ENCODE measurements around the gene XPNPEP1.

The XPNPEP1 gene

DNA sequence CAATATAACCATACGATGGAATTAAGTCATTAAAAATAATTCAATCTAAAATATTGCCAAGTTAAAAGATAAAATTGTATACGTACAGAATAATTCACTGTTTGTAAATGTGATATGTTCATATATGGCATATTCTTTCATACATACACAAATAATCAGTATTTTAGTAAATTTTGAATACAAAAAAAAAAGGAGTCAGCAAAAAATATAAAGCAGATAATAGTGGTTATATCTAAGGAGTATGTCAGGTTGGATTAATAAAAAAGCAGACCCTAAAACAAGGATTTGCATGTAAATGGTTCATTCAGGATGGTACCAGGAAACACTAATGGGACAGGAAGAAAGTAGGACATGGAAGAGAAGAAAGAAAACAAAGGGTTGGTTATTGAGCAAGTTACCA lies 59.5 kb downstream of the XPNPEP1 start:
- no peak overlapping the region for H3K4me3 Mint-ChIP-seq
- H3K36me3 Mint-ChIP-seq: peaks cover 55% of the 10 kb centered on the region
- no peak for DNase-seq (ENCODE audit: low spot score in 2 of 2)
- peaks cover 12% of the 10 kb centered on the region for H3K9me3 Mint-ChIP-seq
- no peaks in the 10 kb centered on the region for H3K27me3 Mint-ChIP-seq
- peaks cover 9% of the 10 kb centered on the region for H3K4me1 Mint-ChIP-seq
- no peak for ATAC-seq (ENCODE audit: low read depth)
- H3K27ac Mint-ChIP-seq: no peak overlapping the region

DNA sequence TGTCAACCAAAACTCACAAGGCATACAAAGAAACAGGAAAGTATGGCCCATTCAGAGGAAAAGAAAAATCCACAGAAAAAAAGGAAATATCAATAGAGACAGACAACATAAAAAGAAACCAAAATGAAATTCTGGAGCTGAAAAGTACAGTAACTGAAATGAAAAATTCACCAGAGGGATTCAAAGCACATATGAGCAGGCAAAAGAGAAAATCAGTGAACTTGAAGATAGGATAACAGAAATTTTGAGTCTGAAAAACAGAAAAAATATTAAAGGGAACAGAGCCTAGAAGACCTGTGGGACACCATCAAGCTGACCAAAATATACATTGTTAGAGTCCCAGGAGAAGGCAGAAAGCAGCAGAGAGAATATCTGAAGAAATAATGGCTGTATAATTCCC lies 60.6 kb downstream of the XPNPEP1 start:
- Mint-ChIP-seq H3K27ac (no peak overlapping the region), H3K36me3 (peaks cover 45% of the 10 kb centered on the region), H3K4me1 (peaks cover 9% of the 10 kb centered on the region), H3K27me3 (no peaks in the 10 kb centered on the region), H3K9me3 (peaks cover 12% of the 10 kb centered on the region), H3K4me3 (no peak overlapping the region)
- no peak for ATAC-seq (ENCODE audit: low read depth)
- no peak for DNase-seq (ENCODE audit: low spot score in 2 of 2)

DNA sequence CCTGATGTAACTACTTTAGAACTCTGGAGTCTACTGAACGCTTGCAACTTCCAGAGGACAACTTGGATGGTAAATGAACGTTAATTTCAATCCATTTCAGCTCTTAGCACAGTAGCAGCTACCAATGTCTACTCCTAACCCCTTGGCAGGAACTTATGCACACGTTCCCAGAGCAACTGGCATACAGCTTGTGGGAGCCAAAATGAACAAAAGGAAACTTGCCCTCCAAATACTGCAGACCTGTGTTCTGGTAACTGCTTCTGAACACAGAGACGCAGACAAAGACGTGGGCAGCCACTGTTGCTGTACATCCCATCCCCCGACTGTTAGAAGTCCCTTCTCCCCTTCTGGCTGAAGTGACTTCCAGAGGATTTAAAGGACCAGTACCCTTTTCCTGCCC lies 61.3 kb downstream of the XPNPEP1 start:
- ATAC-seq (ENCODE audit: low read depth) (no peak), DNase-seq (ENCODE audit: low spot score in 2 of 2) (no peak)
- no peak overlapping the region for H3K4me3 Mint-ChIP-seq
- H3K36me3 Mint-ChIP-seq: peaks cover 43% of the 10 kb centered on the region
- H3K4me1 Mint-ChIP-seq: peaks cover 9% of the 10 kb centered on the region
- H3K9me3 Mint-ChIP-seq: peaks cover 12% of the 10 kb centered on the region
- no peaks in the 10 kb centered on the region for H3K27me3 Mint-ChIP-seq
- no peak overlapping the region for H3K27ac Mint-ChIP-seq

DNA sequence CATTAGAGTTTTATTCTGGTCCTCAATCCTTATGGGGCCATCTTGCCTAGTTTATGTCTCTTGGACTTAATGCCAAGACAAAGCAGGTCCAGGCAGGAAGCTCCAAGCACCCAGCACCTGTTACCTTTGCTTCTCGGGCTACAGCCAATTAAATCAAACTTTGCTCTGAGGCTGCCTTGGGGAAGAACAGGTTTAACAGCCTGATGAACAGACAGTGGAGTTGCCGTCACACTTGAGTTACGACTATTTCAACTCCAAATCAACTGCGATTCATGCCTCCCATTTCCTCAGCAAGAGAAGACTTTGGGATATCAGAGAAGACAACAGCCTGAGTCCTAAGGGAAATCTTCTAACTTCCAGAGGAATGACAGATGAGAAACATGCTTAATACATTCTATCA lies 62.2 kb downstream of the XPNPEP1 start:
- H3K4me3 Mint-ChIP-seq: no peak overlapping the region
- no peak overlapping the region for H3K27ac Mint-ChIP-seq
- peaks cover 12% of the 10 kb centered on the region for H3K9me3 Mint-ChIP-seq
- H3K36me3 Mint-ChIP-seq: peaks cover 35% of the 10 kb centered on the region
- peaks cover 9% of the 10 kb centered on the region for H3K4me1 Mint-ChIP-seq
- no peaks in the 10 kb centered on the region for H3K27me3 Mint-ChIP-seq
- DNase-seq (ENCODE audit: low spot score in 2 of 2): no peak
- no peak for ATAC-seq (ENCODE audit: low read depth)

DNA sequence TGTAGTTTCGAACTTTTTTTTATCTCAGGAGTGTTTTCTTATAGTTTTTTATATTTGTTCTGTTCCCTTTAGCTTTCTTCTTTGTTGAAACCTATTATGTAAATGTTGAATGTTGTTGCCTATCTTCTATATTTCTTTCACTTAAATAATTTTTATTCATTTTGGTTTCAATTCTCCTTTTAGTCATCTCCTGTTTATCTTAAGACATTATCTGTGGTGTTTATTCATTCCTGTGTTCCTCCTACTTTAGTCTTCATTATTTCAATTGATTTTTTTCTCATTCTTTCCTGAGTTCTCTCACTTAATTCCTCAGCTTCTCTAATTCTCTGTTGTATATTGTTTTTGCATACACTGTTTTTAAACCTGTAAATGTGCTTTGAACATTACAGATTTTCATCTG lies 64.1 kb downstream of the XPNPEP1 start:
- Mint-ChIP-seq H3K4me1 (peaks cover 9% of the 10 kb centered on the region), H3K27ac (no peak overlapping the region), H3K4me3 (no peak overlapping the region), H3K27me3 (no peaks in the 10 kb centered on the region), H3K9me3 (peaks cover 10% of the 10 kb centered on the region), H3K36me3 (peaks cover 17% of the 10 kb centered on the region)
- ATAC-seq (ENCODE audit: low read depth) (no peak), DNase-seq (ENCODE audit: low spot score in 2 of 2) (no peak)

DNA sequence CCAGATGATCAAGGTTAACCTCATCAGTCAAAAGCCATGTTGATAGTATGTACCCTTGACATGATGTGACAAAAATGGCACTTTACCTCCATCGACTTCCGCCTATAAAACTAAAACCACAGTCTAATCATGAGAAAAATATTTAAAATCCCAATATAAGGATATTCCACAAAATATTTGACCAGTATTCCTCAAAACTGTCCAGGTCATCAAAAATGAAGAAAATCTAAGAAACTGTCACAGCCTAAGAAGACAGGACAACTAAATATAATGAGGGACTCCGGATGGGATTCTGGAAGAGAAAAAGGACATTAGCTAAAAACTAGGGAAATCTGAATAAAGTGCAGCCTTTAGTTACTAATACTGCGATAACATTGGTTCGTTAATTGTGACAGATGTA lies 67.6 kb downstream of the XPNPEP1 start:
- no peak for DNase-seq (ENCODE audit: low spot score in 2 of 2)
- Mint-ChIP-seq H3K36me3 (peaks cover 3% of the 10 kb centered on the region), H3K27ac (no peak overlapping the region), H3K4me1 (peaks cover 14% of the 10 kb centered on the region), H3K4me3 (no peak overlapping the region), H3K27me3 (peaks cover 2% of the 10 kb centered on the region), H3K9me3 (no peaks in the 10 kb centered on the region)
- no peak for ATAC-seq (ENCODE audit: low read depth)

DNA sequence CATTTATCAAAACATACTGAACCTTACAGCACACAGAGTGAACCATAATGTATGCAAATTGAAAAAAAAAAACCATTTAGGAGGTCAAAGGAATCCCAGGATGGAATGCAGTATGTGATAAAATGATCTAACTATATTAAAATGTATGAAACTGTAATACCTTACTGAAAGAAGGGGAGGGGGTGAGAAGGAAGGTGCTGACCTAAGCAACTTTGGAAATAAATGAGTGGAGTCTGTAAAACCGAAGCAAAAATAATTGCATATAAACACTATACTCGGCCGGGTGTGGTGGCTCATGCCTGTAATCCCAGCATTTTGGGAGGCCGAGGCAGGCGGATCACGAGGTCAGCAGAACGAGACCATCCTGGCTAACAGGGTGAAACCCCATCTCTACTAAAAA lies 69.4 kb downstream of the XPNPEP1 start:
- Mint-ChIP-seq H3K9me3 (no peaks in the 10 kb centered on the region), H3K27me3 (peaks cover 4% of the 10 kb centered on the region), H3K27ac (no peak overlapping the region), H3K4me1 (peaks cover 5% of the 10 kb centered on the region), H3K4me3 (no peak overlapping the region), H3K36me3 (no peaks in the 10 kb centered on the region)
- ATAC-seq (ENCODE audit: low read depth) (no peak), DNase-seq (ENCODE audit: low spot score in 2 of 2) (no peak)

DNA sequence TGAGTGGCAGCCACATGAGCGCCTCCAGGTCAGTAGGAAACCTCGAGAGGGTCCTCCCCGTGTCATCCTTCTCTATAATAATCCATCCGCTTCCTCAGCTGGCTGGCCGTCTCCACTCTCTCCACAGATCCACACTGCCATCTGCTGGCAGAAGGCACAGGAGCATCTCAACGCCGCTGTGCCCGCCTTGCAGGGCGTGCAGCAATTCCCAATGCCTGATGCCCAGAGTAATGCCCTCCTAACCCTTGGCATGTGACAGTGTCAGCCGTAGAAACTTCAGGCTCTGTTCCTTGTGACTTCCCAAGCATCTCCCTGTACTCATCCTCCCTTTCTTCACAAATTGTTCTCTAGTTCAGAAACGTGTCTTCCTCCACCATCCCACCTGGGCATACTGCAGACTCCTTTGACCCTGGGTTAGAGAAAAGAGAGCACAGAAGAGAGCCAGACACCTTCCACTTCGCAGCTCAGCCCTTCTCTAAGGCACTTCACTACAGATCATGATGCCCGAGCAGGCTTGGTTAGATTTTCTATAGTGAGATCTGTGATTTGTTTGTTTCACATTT lies 70.8 kb downstream of the XPNPEP1 start:
- Mint-ChIP-seq H3K27ac (no peak overlapping the region), H3K4me1 (peaks cover 5% of the 10 kb centered on the region), H3K4me3 (no peak overlapping the region), H3K27me3 (peaks cover 6% of the 10 kb centered on the region), H3K9me3 (no peaks in the 10 kb centered on the region), H3K36me3 (no peaks in the 10 kb centered on the region)
- ATAC-seq (ENCODE audit: low read depth) (peak; percentile 82), DNase-seq (ENCODE audit: low spot score in 2 of 2) (peak; percentile 58 to 69)

DNA sequence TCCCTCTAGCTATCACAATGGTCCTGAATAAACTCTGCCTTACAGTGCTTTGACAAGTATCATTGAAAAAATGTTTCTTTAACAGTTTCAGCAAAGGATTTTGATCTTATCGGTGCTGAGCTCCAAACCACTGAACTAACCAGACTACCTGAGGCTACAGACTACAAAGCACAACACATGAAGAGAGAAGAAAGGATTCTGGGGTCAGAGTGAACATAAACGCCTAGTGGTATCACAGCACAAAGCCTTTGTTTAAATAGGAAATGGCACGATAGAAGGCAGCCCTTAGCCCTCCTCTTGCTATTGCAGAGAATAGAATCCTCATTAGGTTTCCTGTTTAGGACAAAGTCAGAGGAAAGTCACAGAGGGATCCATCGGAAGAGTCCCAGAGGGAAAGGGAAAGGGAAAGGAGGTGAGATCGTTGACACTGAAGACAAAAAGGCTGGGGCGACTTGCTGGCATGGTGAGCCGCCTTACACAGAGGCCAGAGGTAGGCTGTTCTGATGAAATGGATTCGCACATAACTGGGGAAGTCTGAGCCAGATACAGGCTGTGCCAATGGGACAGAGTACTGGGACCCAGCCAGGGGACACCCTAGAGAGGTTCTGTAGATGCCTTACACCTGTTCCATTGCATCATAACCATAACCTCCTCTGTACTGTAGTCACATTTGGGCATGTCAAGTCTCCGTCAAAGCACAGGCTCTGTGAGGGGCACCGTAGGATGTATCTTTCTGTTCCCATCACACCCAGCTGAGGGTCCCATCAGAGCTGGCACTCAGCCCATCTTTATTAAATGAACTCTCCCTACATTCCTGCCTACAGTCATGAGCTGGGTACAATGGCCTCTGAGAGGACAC lies 71.5 kb downstream of the XPNPEP1 start:
- Mint-ChIP-seq H3K27me3 (peaks cover 9% of the 10 kb centered on the region), H3K36me3 (no peaks in the 10 kb centered on the region), H3K9me3 (no peaks in the 10 kb centered on the region), H3K4me3 (no peak overlapping the region), H3K4me1 (peaks cover 5% of the 10 kb centered on the region), H3K27ac (peak overlapping the region; percentile 17)
- ATAC-seq (ENCODE audit: low read depth) (no peak), DNase-seq (ENCODE audit: low spot score in 2 of 2) (peak in 1 of 2 donors; percentile 16)

DNA sequence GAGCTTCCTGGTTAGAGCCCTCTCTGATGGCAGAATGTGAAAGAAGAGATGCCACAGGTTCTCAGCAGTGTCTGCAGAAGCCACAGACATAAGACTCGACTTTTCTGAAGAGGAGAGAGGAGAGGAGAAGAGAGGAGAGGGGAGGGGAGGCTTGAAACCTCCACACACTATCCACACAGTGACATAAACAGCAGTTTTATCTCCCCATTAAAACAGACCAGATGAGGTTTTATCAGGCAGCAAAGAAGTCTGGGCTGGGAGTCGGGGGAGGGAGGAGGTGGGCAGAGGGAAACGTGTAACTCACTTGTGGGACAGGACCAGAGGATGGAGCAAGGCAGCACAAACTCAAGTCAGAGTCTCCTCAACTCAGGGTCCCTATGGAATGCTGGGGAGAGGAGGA lies 76.5 kb downstream of the XPNPEP1 start:
- H3K27ac Mint-ChIP-seq: no peak overlapping the region
- no peak overlapping the region for H3K4me3 Mint-ChIP-seq
- DNase-seq (ENCODE audit: low spot score in 2 of 2): no peak
- ATAC-seq (ENCODE audit: low read depth): no peak
- no peaks in the 10 kb centered on the region for H3K4me1 Mint-ChIP-seq
- H3K27me3 Mint-ChIP-seq: peaks cover 26% of the 10 kb centered on the region
- no peaks in the 10 kb centered on the region for H3K36me3 Mint-ChIP-seq
- no peaks in the 10 kb centered on the region for H3K9me3 Mint-ChIP-seq

DNA sequence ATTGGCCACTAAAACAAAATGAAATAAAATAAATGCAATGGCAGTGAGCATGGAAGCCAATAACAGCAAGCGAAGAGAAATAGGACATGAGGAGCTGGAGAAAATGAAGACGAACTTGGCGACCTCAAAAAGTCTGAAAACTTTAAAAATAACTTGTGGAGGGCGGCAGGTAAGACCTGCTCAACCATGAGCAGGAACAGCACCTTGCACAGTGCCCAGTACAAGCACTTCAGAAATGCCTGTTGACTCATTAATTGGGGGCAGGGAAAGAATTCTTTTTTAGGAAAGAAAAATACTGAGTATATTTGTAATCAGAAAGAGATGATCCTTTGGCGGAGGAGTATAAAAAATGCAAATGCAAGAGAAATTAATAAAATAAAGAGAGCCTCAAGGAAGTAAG lies 78.0 kb downstream of the XPNPEP1 start:
- Mint-ChIP-seq H3K4me3 (no peak overlapping the region), H3K27ac (no peak overlapping the region), H3K27me3 (peaks cover 27% of the 10 kb centered on the region), H3K36me3 (no peaks in the 10 kb centered on the region), H3K4me1 (no peaks in the 10 kb centered on the region), H3K9me3 (no peaks in the 10 kb centered on the region)
- ATAC-seq (ENCODE audit: low read depth) (no peak), DNase-seq (ENCODE audit: low spot score in 2 of 2) (no peak)

DNA sequence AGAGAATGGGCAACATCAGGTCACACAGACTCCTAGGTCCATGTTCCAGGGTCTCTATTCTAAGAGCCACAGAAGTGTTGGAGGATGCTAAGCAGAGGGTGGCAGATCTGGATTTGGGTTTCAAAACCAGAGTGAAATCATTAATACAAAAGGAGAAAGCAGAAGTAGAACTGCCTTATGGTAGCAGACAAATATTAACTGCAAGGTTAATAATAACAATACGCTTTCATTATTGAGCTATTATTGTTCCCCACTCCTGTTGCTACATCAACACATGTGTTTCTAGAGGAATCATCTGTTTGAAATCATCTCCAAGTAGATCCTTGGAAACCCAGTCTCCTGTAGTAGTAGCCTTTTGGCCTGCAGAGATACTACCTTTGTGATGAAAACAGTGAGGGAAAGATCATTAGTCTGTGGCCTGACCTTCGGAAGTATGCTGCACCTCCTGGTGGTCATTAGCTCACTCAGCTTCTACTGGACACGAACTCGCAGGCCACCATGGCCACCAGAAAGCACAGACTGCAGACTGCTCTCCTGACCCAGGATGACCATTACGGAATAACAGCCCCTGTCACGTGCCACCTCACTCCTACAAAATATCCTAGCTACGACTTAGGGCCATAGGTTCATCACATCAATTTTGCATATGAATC lies 84.6 kb downstream of the XPNPEP1 start:
- no peak for DNase-seq (ENCODE audit: low spot score in 2 of 2)
- no peaks in the 10 kb centered on the region for H3K36me3 Mint-ChIP-seq
- H3K9me3 Mint-ChIP-seq: no peaks in the 10 kb centered on the region
- no peak for ATAC-seq (ENCODE audit: low read depth)
- H3K27ac Mint-ChIP-seq: no peak overlapping the region
- H3K27me3 Mint-ChIP-seq: peaks cover 21% of the 10 kb centered on the region
- no peaks in the 10 kb centered on the region for H3K4me1 Mint-ChIP-seq
- H3K4me3 Mint-ChIP-seq: no peak overlapping the region

DNA sequence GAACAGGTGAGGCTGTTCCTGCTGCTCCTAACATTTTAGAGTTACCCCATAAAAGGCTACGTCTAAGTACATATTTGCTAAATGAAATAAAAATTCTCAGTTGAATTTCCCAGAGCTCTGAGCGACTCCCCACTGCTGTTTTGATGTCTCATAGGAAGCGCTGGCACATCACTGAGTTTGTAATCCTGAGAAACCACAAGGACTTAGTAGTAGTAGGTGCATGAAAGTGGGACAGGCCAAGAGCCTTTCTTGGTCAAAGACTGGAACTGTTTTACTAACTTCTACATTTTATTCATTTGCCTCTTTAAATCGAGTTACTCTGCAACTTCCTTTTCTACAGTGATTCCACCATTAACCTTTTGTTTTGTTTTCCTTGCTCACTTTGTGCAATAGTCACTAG lies 85.9 kb downstream of the XPNPEP1 start:
- Mint-ChIP-seq H3K27me3 (peaks cover 13% of the 10 kb centered on the region), H3K36me3 (no peaks in the 10 kb centered on the region), H3K27ac (no peak overlapping the region), H3K9me3 (no peaks in the 10 kb centered on the region), H3K4me3 (no peak overlapping the region), H3K4me1 (no peaks in the 10 kb centered on the region)
- no peak for ATAC-seq (ENCODE audit: low read depth)
- no peak for DNase-seq (ENCODE audit: low spot score in 2 of 2)

DNA sequence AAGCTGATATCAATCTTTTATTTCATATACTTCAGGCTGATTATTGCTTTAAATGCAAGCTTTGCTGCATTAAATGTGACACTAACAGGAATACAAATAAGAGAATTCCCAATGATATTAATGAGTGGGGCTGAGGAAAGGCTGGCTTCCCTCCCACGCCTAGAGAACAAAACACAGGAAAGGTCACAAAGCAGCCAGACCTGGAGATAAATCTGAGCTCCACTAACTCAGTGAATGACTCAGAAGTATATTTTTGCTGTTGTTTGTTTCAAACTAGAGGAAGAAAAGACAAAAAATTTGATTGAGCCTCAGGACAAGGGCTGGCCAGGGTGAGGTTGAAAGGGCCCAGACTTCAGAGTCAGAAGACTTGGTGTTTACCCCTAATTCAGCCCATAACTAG lies 88.1 kb downstream of the XPNPEP1 start:
- no peaks in the 10 kb centered on the region for H3K4me1 Mint-ChIP-seq
- DNase-seq (ENCODE audit: low spot score in 2 of 2) (no peak), ATAC-seq (ENCODE audit: low read depth) (no peak)
- no peak overlapping the region for H3K27ac Mint-ChIP-seq
- no peaks in the 10 kb centered on the region for H3K36me3 Mint-ChIP-seq
- peaks cover 3% of the 10 kb centered on the region for H3K9me3 Mint-ChIP-seq
- peaks cover 7% of the 10 kb centered on the region for H3K27me3 Mint-ChIP-seq
- no peak overlapping the region for H3K4me3 Mint-ChIP-seq
